DOHH2 (cell line): ENCODE results near the gene DMXL1.

Experiments used
- CTCF ChIP-seq: fragments of 200-600 bp; sonication (generic); IDR thresholded peaks from one replicate; pipeline ENCODE4 v1.5.1; 2014; ENCODE audit warnings: antibody characterized with exemption, mild to moderate bottlenecking, low read depth, low read length; ENCODE audit not compliant: poor library complexity, severe bottlenecking
- EZH2phosphoT487 ChIP-seq: fragments of 200-600 bp; sonication (generic); IDR thresholded peaks from 2 replicates; pipeline ENCODE4 v1.6.1; 2017; ENCODE audit warnings: borderline replicate concordance, mild to moderate bottlenecking, antibody characterized with exemption, low read length, moderate library complexity, mixed read lengths

DNA sequence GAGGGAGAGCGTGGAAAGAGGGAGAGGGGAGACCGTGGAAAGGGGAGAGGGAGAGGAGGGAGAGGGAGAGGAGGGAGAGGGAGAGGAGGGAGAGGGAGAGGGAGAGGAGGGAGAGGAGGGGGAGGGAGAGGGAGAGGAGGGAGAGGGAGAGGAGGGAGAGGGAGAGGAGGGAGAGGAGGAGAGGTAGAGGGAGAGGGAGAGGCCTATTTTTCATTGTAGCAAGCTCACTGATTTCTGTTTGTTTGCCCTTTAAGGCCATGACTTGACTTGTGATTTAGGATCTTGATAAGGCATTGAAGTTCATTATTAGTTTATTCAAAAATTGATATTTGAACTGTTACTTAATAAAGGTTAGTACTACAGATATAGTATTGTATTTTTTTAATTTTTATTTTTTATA lies 52.4 kb downstream of the DMXL1 start:
- no peak for TF ChIP-seq CTCF
- no peak for TF ChIP-seq EZH2phosphoT487
